HG02623 (cell line): Measurements from ENCODE around the gene NEK8.
"Not testable (repeated sequence)": the region's sequence is repeated elsewhere in the genome, so short reads cannot be mapped to it uniquely, and the experiment has no call there.

Source experiments
- ATAC-seq: cut with Tn5 transposase; IDR thresholded peaks from one replicate; pipeline ENCODE4 v1.9.1; 2021; ENCODE audit warnings: moderate library complexity; ENCODE audit not compliant: unreplicated experiment

The NEK8 gene

DNA sequence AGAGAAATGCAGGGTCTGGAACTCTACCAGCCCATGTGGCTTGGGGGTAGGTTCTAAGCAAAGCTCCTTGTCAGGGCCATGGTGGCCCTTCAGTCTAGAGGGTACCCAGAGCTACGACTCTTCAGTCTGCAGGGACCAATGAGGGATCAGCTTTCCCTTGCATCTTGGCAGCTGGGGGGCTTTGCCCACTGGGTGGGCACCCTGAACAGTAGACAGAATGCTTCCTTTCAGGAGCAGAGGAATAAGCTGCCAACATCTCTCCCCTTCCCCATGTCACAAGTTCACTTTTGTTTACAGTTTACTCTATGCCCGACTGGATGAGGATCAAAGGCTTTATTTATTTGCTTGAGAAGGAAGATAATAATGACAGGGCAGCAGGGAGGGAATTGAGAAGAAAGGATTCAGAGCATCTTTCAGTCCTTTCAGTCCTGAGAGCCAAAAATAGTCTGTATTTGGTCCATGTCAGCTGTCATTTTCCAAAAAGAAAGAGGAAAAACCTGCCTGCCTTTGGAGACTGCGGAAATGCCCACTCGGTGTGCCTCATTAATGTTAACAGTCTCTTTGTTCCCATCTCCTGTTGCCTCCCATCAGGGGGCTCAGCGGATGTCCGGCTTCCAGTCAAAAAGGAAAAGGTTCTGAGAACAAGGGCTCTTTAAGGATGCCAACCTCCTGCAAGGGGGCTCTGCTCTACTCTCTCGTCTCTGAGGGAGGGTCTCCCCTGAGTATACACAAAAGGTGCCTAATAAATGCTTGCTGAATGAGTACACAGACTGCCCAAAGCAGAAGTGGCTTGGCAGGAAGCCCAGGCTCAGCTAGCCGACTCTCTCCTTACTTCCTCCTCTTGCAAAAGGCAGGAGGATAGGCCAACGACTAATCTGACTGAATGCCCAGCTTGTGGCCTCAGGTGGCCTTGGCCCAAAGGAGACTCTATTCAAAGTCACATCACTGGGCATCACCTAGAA lies 32.3 kb downstream of the NEK8 start:
- no peak for ATAC-seq

DNA sequence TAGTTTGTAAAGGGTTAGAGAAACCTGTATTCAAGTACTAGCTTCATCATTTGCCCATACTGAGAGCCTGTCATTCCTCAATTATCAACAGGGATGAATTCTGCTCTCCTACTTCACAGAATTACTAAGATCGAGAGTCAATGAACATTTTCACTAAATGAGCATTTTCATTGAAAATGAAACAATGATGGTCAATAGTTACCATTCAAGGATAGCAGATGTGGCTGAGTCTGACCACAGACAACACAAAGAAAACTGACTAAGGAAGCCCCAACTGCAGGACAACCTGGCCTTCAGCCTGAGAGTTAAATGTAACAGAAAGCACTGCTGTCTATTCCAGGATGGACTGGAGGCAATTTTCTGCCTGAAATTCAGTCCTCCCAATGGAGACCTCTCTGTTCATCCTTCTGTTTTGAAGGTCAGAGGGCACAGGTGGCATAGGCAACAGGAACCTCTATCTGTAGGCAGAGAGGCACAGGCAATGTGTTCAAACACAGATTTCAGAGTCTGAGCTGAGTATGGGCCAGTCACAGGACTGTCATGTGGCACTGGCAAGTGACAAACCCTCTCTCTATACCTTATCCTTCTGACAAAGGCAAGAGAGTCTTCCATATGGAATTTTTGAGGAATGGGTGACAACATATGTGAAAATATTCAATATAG lies 34.7 kb downstream of the NEK8 start:
- ATAC-seq = no peak

DNA sequence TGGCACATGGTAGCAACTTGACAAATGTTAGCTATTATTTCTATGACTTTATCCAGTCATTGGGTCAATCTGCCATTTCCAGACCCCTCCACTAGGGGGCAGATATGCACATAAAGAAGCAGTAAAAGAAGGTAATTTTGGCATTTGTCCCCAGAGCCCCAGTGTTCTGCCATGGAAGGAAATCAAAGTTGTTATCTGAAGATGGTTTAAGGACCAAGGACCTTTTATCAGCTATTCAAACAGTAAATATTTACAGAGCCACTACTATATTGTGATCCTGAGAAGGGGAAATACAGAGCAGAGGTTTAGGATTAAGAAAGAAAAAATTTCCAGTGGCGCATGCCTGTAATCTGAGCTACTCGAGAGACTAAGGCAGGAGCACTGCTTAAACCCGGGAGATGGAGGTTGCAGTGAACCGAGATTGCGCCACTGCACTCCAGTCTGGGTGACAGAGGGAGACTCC lies 35.2 kb downstream of the NEK8 start:
- ATAC-seq = no peak

DNA sequence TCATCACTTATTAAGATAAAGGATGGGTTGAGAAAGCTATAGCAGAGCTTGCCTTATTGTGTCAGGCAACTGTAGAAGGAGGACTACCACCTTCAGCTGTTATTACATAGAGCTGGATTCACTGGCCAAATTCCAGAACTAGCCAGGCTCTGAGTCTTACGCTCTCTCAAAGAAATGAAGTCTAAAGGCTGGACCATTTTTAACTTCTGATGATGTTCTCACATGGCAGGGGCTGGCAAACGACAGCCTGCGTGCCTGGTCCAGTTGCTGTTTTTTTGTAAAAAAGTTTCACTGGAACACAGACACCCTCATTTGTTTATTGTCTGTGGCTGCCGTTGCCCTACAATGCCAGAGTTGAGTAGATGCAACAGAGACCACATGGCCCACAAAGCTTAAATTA lies 36.5 kb downstream of the NEK8 start:
- no peak for ATAC-seq

DNA sequence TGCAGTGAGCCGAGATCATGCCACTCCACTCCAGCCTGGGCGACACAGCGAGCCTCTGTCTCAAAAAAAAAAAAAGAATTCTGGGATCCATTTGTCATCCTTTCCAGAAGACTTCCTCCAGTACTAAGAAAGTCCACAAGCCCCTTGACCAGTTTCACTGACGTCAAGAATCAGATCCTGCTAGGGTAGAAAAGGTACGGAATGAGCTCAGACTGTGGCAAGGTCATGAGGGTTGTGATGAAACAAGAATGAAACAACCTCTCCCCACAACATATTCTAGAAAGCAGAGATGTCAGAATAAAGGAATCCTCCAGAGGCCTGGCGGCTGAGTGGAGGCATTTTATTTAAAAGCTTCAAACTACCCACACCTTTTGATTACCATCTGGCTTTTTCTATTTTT lies 45.1 kb downstream of the NEK8 start:
- no peak for ATAC-seq

DNA sequence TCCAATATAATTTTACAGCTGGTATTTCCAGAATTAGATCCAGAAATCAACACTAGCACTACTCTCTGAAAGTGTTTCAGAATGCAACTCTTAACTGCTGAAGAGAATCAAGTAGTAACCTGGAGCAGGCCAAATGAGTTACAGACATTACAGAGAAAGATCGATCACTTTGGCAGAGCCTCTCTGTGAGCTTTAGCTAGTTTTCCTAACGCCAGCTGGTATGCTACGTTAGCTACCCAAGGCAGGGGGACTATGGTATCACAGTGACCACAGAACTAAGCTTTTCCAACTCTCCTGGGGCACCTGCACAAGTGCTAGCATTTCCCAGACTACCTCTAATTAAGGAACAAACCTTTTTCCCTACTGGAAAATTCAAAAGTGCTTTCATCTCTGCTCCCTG lies 45.6 kb downstream of the NEK8 start:
- no peak for ATAC-seq

DNA sequence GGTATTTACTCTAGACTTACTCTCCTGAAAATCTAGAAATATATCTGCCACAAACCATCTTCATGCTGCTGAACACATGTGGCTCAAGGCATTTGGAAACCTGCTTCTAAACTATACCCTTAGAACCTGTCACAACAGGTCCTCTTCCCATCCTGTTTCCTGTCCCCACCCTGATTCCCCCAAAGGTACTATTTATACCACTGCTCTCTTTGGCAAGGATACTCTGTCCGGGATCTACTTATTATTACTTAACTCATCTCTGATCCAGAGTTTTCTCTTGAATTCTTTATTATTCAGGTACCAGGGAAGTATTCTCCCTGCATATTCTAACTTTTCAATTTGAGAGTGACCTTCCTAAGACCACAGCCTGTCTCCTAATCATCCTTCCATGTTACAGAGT lies 48.6 kb downstream of the NEK8 start:
- ATAC-seq = no peak

DNA sequence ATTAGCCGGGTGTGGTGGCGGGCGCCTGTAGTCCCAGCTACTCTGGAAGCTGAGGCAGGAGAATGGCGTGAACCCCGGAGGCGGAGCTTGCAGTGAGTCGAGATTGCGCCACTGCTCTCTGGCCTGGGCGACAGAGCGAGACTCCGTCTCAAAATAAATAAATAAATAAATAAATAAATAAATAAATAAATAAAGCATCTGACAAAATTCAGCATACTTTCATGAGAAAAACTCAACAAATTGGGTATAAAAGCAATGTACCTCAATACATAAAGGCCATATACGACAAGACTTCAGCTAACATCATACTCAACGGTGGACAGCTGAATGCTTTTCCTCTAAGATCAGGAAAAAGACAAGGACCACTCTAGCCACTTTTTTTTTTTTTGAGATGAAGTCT lies 51.0 kb downstream of the NEK8 start:
- not testable (repeated sequence) for ATAC-seq

DNA sequence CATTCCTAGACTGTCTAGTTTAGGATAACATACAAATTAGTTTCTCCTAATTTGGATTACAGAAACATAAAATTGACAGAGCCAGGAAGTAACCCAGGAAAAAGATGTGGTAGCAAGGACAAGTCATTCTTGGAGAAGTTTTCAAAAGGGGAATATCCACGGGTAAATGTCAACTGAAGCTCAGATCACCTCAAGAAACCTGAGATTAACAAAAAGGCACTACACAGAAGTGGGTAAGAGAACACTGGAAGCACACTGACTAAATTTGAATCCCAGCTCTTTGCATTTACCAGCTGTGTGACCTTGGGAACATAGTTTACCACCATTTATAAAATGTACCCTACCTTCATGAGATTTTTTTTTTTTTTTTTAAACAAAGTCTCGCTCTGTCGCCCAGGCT lies 54.6 kb downstream of the NEK8 start:
- ATAC-seq = no peak

DNA sequence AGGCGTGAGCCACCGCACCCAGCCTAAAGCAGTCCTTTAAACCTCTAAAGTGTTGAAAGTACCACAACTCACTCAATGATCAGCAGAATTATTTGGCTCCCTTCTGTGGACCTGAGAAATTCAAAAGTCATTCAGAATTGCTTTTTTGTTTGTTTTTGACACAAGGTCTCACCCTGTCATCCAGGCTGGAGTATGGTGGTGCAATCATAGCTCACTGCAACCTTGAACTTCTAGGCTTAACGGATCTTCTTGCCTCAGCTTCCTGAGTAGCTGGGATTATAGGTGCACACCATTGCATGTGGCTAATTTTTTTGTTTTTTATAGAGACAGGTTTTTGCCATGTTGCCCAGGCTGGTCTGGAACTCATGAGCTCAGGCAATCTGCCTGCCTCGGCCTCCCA lies 59.5 kb downstream of the NEK8 start:
- ATAC-seq = no peak
